Measurements from ENCODE around the gene GYPB.
"Not testable (repeated sequence)": the region's sequence is repeated elsewhere in the genome, so short reads cannot be mapped to it uniquely, and the experiment has no call there.

GRCh38 chr4:144050631-144051030, 31.5 kb upstream of the GYPB start:
- not testable (repeated sequence) for TF ChIP-seq POLR2AphosphoS5, POLR2A (IDR thresholded peaks at IDR 0.05)
- TF ChIP-seq, protein P1, sequence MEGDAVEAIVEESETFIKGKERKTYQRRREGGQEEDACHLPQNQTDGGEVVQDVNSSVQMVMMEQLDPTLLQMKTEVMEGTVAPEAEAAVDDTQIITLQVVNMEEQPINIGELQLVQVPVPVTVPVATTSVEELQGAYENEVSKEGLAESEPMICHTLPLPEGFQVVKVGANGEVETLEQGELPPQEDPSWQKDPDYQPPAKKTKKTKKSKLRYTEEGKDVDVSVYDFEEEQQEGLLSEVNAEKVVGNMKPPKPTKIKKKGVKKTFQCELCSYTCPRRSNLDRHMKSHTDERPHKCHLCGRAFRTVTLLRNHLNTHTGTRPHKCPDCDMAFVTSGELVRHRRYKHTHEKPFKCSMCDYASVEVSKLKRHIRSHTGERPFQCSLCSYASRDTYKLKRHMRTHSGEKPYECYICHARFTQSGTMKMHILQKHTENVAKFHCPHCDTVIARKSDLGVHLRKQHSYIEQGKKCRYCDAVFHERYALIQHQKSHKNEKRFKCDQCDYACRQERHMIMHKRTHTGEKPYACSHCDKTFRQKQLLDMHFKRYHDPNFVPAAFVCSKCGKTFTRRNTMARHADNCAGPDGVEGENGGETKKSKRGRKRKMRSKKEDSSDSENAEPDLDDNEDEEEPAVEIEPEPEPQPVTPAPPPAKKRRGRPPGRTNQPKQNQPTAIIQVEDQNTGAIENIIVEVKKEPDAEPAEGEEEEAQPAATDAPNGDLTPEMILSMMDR (IDR thresholded peaks at IDR 0.05) = not testable (repeated sequence)

Measured in stomach (tissue), 4 donors.